Neural progenitor cell (in vitro differentiated cells): ENCODE measurements around the gene MMUT. TPM values are rescaled to one million over a fixed set of nuclear protein-coding genes. Genes with fewer than 3 reads are reported as not detected.

Experiments
- DNase-seq: peaks from one replicate; pipeline ENCODE4 v3.0.0-alpha.2; 2016; ENCODE audit warnings: low spot score
- H2AFZ ChIP-seq: fragments of 200-600 bp; sonication (generic); replicated peaks from 2 replicates; pipeline ENCODE4 v1.6.1; 2016; ENCODE audit warnings: antibody characterized with exemption
- H3F3A ChIP-seq: fragments of 200-600 bp; sonication (generic); 2 replicates; pipeline ENCODE4 v1.6.1; 2016; ENCODE audit warnings: antibody characterized with exemption, low read depth
- H3K27ac ChIP-seq: fragments of 200-600 bp; sonication (generic); 2 replicates; pipeline ENCODE4 v1.5.1; 2016; ENCODE audit warnings: mild to moderate bottlenecking
- H3K27me3 ChIP-seq: fragments of 200-600 bp; sonication (generic); 2 replicates; pipeline ENCODE4 v1.6.1; 2016; ENCODE audit warnings: mild to moderate bottlenecking, moderate library complexity
- H3K36me3 ChIP-seq: fragments of 200-600 bp; sonication (generic); 2 replicates; pipeline ENCODE4 v1.5.1; 2016
- H3K4me1 ChIP-seq: fragments of 200-600 bp; sonication (generic); 2 replicates; pipeline ENCODE4 v1.6.1; 2016; ENCODE audit warnings: mixed run types
- H3K4me2 ChIP-seq: fragments of 200-600 bp; sonication (generic); 2 replicates; pipeline ENCODE4 v1.6.1; 2016
- H3K4me3 ChIP-seq: fragments of 200-600 bp; sonication (generic); 2 replicates; pipeline ENCODE4 v1.5.1; 2016
- H3K79me2 ChIP-seq: fragments of 200-600 bp; sonication (generic); 2 replicates; pipeline ENCODE4 v1.6.1; 2016; ENCODE audit warnings: low read depth
- H3K9ac ChIP-seq: fragments of 200-600 bp; sonication (generic); 2 replicates; pipeline ENCODE4 v1.6.1; 2016
- H3K9me3 ChIP-seq: fragments of 200-600 bp; sonication (generic); 2 replicates; pipeline ENCODE4 v1.5.1; 2016; ENCODE audit warnings: low read depth
- H4K20me1 ChIP-seq: fragments of 200-600 bp; sonication (generic); 2 replicates; pipeline ENCODE4 v1.6.1; 2016; ENCODE audit warnings: low read depth
- H3K27ac Mint-ChIP-seq: 3 replicates; pipeline ENCODE4 v1.8.0; 2021; ENCODE audit warnings: mixed read lengths
- H3K27me3 Mint-ChIP-seq: 2 replicates; pipeline ENCODE4 v1.8.0; 2022; ENCODE audit warnings: low read depth, mild to moderate bottlenecking, inconsistent platforms, moderate library complexity, mixed read lengths; ENCODE audit not compliant: insufficient read depth
- H3K36me3 Mint-ChIP-seq: 3 replicates; pipeline ENCODE4 v1.8.0; 2021; ENCODE audit warnings: mixed read lengths
- H3K4me1 Mint-ChIP-seq: 3 replicates; pipeline ENCODE4 v1.8.0; 2021; ENCODE audit warnings: mixed read lengths
- H3K4me3 Mint-ChIP-seq: 3 replicates; pipeline ENCODE4 v1.8.0; 2021; ENCODE audit warnings: mild to moderate bottlenecking, moderate library complexity, mixed read lengths
- H3K9me3 Mint-ChIP-seq: 3 replicates; pipeline ENCODE4 v1.8.0; 2020; ENCODE audit warnings: mixed read lengths
- EZH2 ChIP-seq: fragments of 200-600 bp; sonication (generic); IDR thresholded peaks from 2 replicates; pipeline ENCODE4 v1.6.1; 2017; ENCODE audit warnings: antibody characterized with exemption, mild to moderate bottlenecking, moderate library complexity
- EZH2phosphoT487 ChIP-seq: fragments of 200-600 bp; sonication (generic); IDR thresholded peaks from 2 replicates; pipeline ENCODE4 v1.6.1; 2017; ENCODE audit warnings: antibody characterized with exemption
- total RNA-seq: library from RNA; depleted of rRNA; stranded (reverse); fragments of >200 nt; gene quantifications from 2 replicates; pipeline ENCODE4 v1.2.3, GENCODE V29; 2015; ENCODE audit warnings: low replicate concordance
- TF ChIP-seq, protein P1 (sequence below): fragments of 200-600 bp; sonication (generic); IDR thresholded peaks from 2 replicates; pipeline ENCODE4 v1.5.1; 2017; ENCODE audit warnings: antibody characterized with exemption, mild to moderate bottlenecking

Gene MMUT
- total RNA-seq, 1 donor from 2014 or later, result 23.9 TPM

DNA sequence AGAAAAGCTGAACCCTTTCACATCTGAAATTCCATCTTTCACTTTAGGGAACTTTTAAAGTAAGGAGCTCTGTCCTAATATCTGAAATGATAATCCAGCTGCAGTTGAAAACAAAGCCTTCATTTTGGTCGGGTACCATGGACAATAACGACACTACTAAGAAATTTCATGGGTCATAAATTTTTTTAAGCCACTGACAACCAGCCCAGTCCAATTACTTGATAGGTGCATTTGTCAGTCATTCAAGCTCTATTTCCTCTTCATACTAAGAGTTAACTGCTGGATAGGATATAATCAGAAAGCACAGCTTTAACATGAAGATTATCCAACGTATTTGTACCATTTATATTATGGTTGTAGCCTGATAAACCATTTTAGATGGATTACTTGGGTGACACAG is 52.5 kb downstream of the MMUT start:
- Histone ChIP-seq H3K4me2 (no peak overlapping the region), H4K20me1 (no peaks in the 10 kb centered on the region), H3F3A (peaks cover 8% of the 10 kb centered on the region), H3K27me3 (no peaks in the 10 kb centered on the region), H3K79me2 (no peaks in the 10 kb centered on the region), H3K27ac (no peak overlapping the region), H3K4me1 (peaks cover 6% of the 10 kb centered on the region), H2AFZ (no peak overlapping the region), H3K9ac (no peak overlapping the region), H3K4me3 (no peak overlapping the region), H3K9me3 (no peaks in the 10 kb centered on the region), H3K36me3 (no peaks in the 10 kb centered on the region)
- no peaks in the 10 kb centered on the region for H3K36me3 Mint-ChIP-seq
- peaks cover 5% of the 10 kb centered on the region for H3K4me1 Mint-ChIP-seq
- DNase-seq, result no peak
- peaks cover 2% of the 10 kb centered on the region for H3K27me3 Mint-ChIP-seq
- no peak overlapping the region for H3K27ac Mint-ChIP-seq
- no peak for TF ChIP-seq EZH2
- TF ChIP-seq, protein P1, sequence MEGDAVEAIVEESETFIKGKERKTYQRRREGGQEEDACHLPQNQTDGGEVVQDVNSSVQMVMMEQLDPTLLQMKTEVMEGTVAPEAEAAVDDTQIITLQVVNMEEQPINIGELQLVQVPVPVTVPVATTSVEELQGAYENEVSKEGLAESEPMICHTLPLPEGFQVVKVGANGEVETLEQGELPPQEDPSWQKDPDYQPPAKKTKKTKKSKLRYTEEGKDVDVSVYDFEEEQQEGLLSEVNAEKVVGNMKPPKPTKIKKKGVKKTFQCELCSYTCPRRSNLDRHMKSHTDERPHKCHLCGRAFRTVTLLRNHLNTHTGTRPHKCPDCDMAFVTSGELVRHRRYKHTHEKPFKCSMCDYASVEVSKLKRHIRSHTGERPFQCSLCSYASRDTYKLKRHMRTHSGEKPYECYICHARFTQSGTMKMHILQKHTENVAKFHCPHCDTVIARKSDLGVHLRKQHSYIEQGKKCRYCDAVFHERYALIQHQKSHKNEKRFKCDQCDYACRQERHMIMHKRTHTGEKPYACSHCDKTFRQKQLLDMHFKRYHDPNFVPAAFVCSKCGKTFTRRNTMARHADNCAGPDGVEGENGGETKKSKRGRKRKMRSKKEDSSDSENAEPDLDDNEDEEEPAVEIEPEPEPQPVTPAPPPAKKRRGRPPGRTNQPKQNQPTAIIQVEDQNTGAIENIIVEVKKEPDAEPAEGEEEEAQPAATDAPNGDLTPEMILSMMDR, result no peak
- TF ChIP-seq EZH2phosphoT487, result no peak
- H3K9me3 Mint-ChIP-seq, result no peaks in the 10 kb centered on the region
- no peak overlapping the region for H3K4me3 Mint-ChIP-seq

DNA sequence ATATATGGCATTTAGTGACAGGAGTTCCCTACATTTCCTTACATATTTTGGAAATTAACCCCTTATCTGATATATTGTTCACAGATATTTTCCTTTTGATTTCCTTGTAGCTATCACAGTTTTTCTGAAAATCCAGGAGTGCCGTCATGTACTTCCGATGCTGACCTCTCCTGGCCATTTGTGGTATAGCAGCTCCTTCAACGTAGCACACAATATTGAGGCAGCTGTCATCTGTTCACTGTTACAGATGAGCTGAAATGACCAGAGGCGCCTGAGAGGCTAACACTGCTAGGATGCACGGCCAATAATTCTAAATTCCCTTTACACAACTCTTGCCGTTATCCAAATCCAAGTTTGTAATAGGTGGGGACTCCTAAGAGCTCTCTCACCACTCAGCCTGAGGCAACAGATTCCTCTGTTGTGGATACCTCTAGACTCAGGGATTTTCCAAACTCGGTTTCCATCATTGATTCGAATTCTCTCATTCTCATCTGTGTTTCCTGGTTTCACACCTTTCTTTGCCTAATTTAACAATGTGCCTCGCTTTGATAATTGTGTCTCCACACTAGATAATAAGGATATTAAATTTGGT is 53.0 kb downstream of the MMUT start:
- no peak overlapping the region for H3K27ac ChIP-seq
- no peaks in the 10 kb centered on the region for H3K79me2 ChIP-seq
- peaks cover 2% of the 10 kb centered on the region for H3K27me3 Mint-ChIP-seq
- H3K4me3 Mint-ChIP-seq, result no peak overlapping the region
- TF ChIP-seq, protein P1, result peak; percentile 89
- TF ChIP-seq EZH2phosphoT487, result no peak
- H3K36me3 ChIP-seq, result no peaks in the 10 kb centered on the region
- peaks cover 6% of the 10 kb centered on the region for H3K4me1 ChIP-seq
- H4K20me1 ChIP-seq, result no peaks in the 10 kb centered on the region
- H3K4me3 ChIP-seq, result no peak overlapping the region
- H3K27me3 ChIP-seq, result no peaks in the 10 kb centered on the region
- H3K9ac ChIP-seq, result no peak overlapping the region
- peak overlapping the region; percentile 67 for H2AFZ ChIP-seq
- H3K9me3 Mint-ChIP-seq, result no peaks in the 10 kb centered on the region
- DNase-seq, result peak; percentile 78
- no peaks in the 10 kb centered on the region for H3K9me3 ChIP-seq
- peaks cover 5% of the 10 kb centered on the region for H3K4me1 Mint-ChIP-seq
- peaks cover 8% of the 10 kb centered on the region for H3F3A ChIP-seq
- H3K36me3 Mint-ChIP-seq, result no peaks in the 10 kb centered on the region
- H3K27ac Mint-ChIP-seq, result no peak overlapping the region
- no peak overlapping the region for H3K4me2 ChIP-seq

DNA sequence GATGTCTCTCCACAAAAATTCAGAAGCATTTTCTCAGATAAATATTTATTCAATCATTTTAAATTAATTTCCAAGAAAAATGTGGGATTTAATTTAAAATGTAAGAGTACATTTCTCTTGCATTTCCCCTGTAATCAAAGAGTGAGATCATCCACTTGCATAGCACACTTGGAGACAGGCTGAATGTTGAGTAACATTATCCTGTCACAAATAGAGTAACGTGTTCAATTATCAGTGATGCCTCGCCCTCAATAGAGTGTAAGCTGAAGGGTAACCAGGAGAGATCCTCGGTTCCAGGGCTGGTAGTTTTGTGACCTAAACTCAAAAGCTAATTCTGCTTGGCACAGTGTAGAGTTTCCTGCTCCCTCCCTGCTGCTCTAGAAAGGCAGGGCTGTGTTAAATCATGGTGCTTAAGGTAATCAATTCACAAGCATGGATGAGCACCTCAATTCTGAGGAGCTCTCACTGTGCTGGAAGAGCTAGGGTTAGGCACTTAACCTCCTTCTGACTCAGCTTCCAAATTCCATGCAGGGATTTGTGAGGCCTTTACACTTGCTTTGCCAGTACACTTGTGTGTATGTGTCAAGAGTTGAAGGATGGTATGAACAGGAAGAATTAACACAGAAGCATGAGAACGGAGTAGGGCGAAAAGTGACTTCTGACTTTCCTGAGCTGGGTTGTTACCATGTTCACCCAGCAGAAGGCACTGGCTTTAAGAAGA is 56.6 kb downstream of the MMUT start:
- Histone ChIP-seq H3K9ac (no peak overlapping the region), H3K27ac (no peak overlapping the region), H4K20me1 (no peaks in the 10 kb centered on the region), H3K27me3 (no peaks in the 10 kb centered on the region), H3K79me2 (no peaks in the 10 kb centered on the region), H3K4me1 (peaks cover 6% of the 10 kb centered on the region), H2AFZ (peak overlapping the region; percentile 13), H3F3A (peaks cover 8% of the 10 kb centered on the region), H3K36me3 (no peaks in the 10 kb centered on the region), H3K4me2 (peak overlapping the region; percentile 52), H3K9me3 (no peaks in the 10 kb centered on the region), H3K4me3 (no peak overlapping the region)
- no peak for TF ChIP-seq EZH2phosphoT487
- TF ChIP-seq, protein P1, result no peak
- TF ChIP-seq EZH2, result no peak
- DNase-seq, result peak; percentile 73
- Mint-ChIP-seq H3K27me3 (peaks cover 2% of the 10 kb centered on the region), H3K9me3 (no peaks in the 10 kb centered on the region), H3K4me3 (no peak overlapping the region), H3K4me1 (peaks cover 5% of the 10 kb centered on the region), H3K36me3 (no peaks in the 10 kb centered on the region), H3K27ac (no peak overlapping the region)
